A673 (cell line): ENCODE results near the gene COL11A1.
"Not testable (repeated sequence)": the region's sequence is repeated elsewhere in the genome, so short reads cannot be mapped to it uniquely, and the experiment has no call there.

ENCODE experiments used
- CTCF ChIP-seq: fragments of 300-800, 200-600 bp; sonication (generic); conservative IDR thresholded peaks from 2 replicates; pipeline ENCODE4 v1.5.1; 2017; ENCODE audit warnings: low read depth, mild to moderate bottlenecking, antibody characterized with exemption, low read length, moderate library complexity, mixed read lengths
- EZH2 ChIP-seq: fragments of 200-600 bp; sonication (generic); IDR thresholded peaks from 2 replicates; pipeline ENCODE4 v1.6.1; 2017; ENCODE audit warnings: borderline replicate concordance, low read depth, mild to moderate bottlenecking, mixed read lengths, antibody characterized with exemption, low read length; ENCODE audit not compliant: poor library complexity, severe bottlenecking

- not testable (repeated sequence) for TF ChIP-seq CTCF, EZH2
These were observed 175.0 kb downstream of the COL11A1 start for GRCh38 chr1:102933362-102933761.
